ENCODE measurements around the gene RNF111. TPM values are rescaled to one million over a fixed set of nuclear protein-coding genes. Genes with fewer than 3 reads are reported as not detected.

The RNF111 gene
- 7.7 TPM for polyA plus RNA-seq (2012; ENCODE audit: low read depth, missing spikeins)

DNA sequence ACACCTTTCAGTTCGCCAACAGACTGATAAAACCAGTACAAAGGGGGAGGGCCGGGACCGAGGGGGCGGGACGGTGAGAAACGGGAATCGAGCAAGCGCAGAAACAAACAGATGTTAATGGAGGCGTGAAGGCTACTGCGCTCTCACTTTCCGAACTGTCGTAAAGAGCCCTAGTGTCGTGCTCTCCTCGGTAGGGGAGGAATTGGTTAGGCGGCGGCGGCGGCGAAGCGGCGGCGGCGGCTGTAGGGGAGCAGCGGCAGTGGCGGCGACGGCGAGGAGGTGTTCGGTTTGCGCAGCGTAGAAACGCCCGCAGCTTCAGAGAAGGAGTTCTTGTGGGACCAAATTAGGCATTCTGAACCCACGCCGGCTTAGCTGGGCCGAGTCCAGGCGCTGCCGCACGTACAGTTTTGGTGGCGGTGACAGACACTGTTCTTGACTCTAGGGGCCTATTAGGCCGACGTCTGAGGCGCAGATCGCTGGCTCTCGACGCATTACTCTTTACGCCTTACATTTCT is at the start of gene RNF111:
RNF111 (plus strand) TSS at position 173 of the 515 bp plus-strand sequence. CDS start 43,160 bp downstream, outside the sequence.
- DNase-seq (ENCODE audit: insufficient read length, low spot score) (peak; percentile 81), FAIRE-seq (peak; percentile 91)
- no peak for TF ChIP-seq SPI1 (IDR thresholded peaks at IDR 0.05; ENCODE audit: low read depth, low read length)
- peak; percentile 53; the same call in 1 of the 2 replicates for TF ChIP-seq POU2F2 (IDR thresholded peaks at IDR 0.05; ENCODE audit: low read depth, low read length)
- TF ChIP-seq PAX5 (IDR thresholded peaks at IDR 0.05; ENCODE audit: insufficient read depth, low read length, severe bottlenecking) = no peak
- peak; percentile 51; the same call in 1 of the 2 replicates for TF ChIP-seq POLR2AphosphoS5 (IDR thresholded peaks at IDR 0.05; ENCODE audit: low read depth, low read length)
- peak; percentile 25; the same call in 1 of the 2 replicates for TF ChIP-seq POLR2A (IDR thresholded peaks at IDR 0.05; ENCODE audit: low read depth, low read length)
- TF ChIP-seq TAF1 (IDR thresholded peaks at IDR 0.05; ENCODE audit: low read depth, low read length) = no peak

DNA sequence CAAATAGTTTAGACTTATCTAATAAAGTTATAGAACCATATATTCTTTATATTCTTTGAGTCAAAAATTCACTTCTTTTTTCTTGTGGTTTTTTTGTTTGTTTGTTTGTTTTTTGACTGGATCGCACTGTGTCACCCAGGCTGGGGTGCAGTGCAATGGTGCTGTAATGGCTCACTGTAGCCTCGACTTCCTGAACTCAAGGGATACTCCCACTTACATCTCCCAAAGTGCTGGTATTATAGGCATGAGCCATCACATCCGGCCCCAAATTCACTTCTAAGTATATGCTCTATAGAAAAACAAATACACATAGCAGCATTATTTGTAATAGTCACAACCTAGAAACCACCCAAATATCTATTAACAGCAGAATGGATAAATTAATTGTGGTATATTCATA is 40.3 kb upstream of the RNF111 start:
- no peak for TF ChIP-seq POLR2A (IDR thresholded peaks at IDR 0.05; ENCODE audit: low read depth, low read length)
- TF ChIP-seq POLR2AphosphoS5 (IDR thresholded peaks at IDR 0.05; ENCODE audit: low read depth, low read length) = no peak
- no peak for TF ChIP-seq POU2F2 (IDR thresholded peaks at IDR 0.05; ENCODE audit: low read depth, low read length)
- no peak for TF ChIP-seq TAF1 (IDR thresholded peaks at IDR 0.05; ENCODE audit: low read depth, low read length)
- no peak for TF ChIP-seq SPI1 (IDR thresholded peaks at IDR 0.05; ENCODE audit: low read depth, low read length)
- TF ChIP-seq PAX5 (IDR thresholded peaks at IDR 0.05; ENCODE audit: insufficient read depth, low read length, severe bottlenecking) = no peak
- FAIRE-seq (no peak), DNase-seq (ENCODE audit: insufficient read length, low spot score) (no peak)

DNA sequence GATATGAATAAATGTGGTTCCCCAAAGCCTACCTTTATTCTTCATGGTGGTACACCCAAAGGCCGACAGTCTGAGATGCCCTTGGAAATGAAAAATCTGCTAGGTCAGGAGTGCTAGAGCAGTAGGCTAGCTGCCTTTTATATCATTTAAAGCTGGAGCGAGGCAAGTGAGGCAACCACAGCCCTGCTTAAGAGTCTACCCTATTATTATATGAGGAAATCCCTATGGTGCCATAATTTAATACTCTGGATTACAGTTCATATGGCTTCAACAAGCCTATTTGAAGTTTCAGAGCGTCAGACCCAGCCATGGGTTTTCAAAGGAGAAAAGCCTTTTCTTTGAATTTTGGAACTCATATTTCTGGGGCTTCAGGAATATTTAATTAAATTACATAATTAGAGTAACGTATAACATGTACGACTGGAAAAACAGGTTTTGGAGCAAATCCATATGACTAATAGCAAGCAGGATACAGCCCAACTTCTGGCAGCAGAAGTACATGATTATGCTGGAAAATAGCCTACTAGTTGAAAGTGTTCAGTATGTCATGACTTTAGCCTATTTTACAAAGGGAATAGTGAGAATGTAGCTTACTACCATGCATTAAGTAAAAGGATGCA is 36.0 kb upstream of the RNF111 start:
- no peak for DNase-seq (ENCODE audit: insufficient read length, low spot score)
- TF ChIP-seq TAF1 (IDR thresholded peaks at IDR 0.05; ENCODE audit: low read depth, low read length) (no peak), PAX5 (IDR thresholded peaks at IDR 0.05; ENCODE audit: insufficient read depth, low read length, severe bottlenecking) (no peak), POLR2AphosphoS5 (IDR thresholded peaks at IDR 0.05; ENCODE audit: low read depth, low read length) (no peak), POU2F2 (IDR thresholded peaks at IDR 0.05; ENCODE audit: low read depth, low read length) (no peak), SPI1 (IDR thresholded peaks at IDR 0.05; ENCODE audit: low read depth, low read length) (no peak), POLR2A (IDR thresholded peaks at IDR 0.05; ENCODE audit: low read depth, low read length) (no peak)
- FAIRE-seq = no peak

DNA sequence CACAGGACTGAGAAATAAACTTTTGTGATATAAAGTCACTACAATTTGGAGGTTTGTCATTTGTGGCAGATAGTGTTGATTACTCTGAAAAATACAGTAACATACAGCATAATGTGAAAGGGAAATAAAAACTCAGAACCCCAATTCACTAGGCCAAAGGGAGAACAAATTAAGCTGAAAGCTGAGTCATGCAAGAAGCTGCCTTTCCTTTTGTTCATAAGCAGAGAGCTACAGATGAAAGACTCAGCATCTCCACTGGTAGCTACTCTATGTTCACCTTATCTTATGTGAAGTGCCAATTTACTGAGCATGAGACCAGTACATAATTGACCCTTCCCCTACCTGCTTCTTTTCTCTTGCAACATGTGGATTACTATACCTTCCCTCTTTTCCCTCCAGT is 34.7 kb upstream of the RNF111 start:
- no peak for DNase-seq (ENCODE audit: insufficient read length, low spot score)
- no peak for FAIRE-seq
- TF ChIP-seq PAX5 (IDR thresholded peaks at IDR 0.05; ENCODE audit: insufficient read depth, low read length, severe bottlenecking) = no peak
- TF ChIP-seq TAF1 (IDR thresholded peaks at IDR 0.05; ENCODE audit: low read depth, low read length) = no peak
- no peak for TF ChIP-seq POLR2AphosphoS5 (IDR thresholded peaks at IDR 0.05; ENCODE audit: low read depth, low read length)
- no peak for TF ChIP-seq POLR2A (IDR thresholded peaks at IDR 0.05; ENCODE audit: low read depth, low read length)
- TF ChIP-seq POU2F2 (IDR thresholded peaks at IDR 0.05; ENCODE audit: low read depth, low read length) = no peak
- TF ChIP-seq SPI1 (IDR thresholded peaks at IDR 0.05; ENCODE audit: low read depth, low read length) = no peak

DNA sequence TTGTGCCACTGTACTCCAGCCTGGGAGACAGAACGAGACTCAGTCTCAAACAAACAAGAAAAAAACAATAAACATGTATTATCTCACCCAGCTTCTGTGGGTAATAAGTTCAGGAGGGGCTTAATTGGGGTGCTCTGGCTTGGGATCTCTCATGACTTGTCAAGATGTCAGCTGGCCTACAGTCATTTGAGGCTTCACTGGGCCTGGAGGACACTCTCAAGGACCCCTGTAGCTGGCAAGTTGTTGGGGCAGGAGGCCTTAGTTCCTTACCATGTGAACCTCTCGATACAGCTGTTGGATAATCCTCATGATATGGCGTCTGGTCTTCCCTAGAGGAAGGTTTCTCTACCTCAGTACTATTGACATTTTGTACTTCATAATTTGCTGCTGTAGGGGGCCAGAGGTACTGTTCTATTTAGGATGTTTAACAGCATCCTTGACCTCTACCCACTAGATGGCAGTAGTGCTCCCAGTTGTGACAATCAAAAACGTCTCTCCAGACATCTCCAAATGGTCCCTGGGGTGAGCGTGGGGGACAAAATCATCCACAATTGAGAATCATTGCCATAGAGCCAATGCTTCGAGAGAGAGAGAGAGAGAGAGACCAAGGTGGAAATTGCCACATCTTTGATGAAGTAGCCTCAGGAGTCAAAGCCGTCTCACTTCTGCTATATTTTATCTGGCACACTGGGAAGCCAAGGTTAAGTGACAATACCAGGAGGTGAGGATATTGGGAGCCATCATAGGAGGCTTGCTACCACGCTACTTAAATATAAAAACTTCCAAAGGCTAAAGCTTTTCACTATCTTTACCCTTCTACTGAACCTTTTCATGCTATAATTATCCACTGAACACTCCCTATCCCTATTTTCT is 30.1 kb upstream of the RNF111 start:
- peak; percentile 95 for FAIRE-seq
- peak; percentile 30 for DNase-seq (ENCODE audit: insufficient read length, low spot score)
- TF ChIP-seq POLR2A (IDR thresholded peaks at IDR 0.05; ENCODE audit: low read depth, low read length) (no peak), POLR2AphosphoS5 (IDR thresholded peaks at IDR 0.05; ENCODE audit: low read depth, low read length) (no peak), TAF1 (IDR thresholded peaks at IDR 0.05; ENCODE audit: low read depth, low read length) (no peak), SPI1 (IDR thresholded peaks at IDR 0.05; ENCODE audit: low read depth, low read length) (no peak), POU2F2 (IDR thresholded peaks at IDR 0.05; ENCODE audit: low read depth, low read length) (no peak), PAX5 (IDR thresholded peaks at IDR 0.05; ENCODE audit: insufficient read depth, low read length, severe bottlenecking) (no peak)

DNA sequence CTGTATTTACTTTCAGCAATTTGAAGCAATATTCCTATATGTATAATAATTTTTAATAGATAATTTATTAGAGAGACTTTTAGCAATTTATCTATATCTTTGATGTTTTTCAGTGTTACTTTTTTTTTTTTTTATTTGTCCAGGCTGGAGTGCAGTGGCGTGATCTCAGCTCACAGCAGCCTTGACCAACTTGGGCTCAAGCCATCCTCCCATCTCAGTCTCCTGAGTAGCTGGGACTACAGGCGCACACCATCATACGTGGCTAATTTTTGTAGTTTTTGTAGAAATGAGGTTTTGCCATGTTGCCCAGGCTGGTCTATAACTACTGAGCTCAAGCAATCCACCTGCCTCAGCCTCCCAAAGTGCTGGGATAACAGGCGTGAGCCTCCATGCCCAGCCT is 28.7 kb upstream of the RNF111 start:
- no peak for DNase-seq (ENCODE audit: insufficient read length, low spot score)
- FAIRE-seq = no peak
- no peak for TF ChIP-seq POU2F2 (IDR thresholded peaks at IDR 0.05; ENCODE audit: low read depth, low read length)
- TF ChIP-seq POLR2A (IDR thresholded peaks at IDR 0.05; ENCODE audit: low read depth, low read length) = no peak
- TF ChIP-seq PAX5 (IDR thresholded peaks at IDR 0.05; ENCODE audit: insufficient read depth, low read length, severe bottlenecking) = no peak
- no peak for TF ChIP-seq SPI1 (IDR thresholded peaks at IDR 0.05; ENCODE audit: low read depth, low read length)
- TF ChIP-seq POLR2AphosphoS5 (IDR thresholded peaks at IDR 0.05; ENCODE audit: low read depth, low read length) = no peak
- no peak for TF ChIP-seq TAF1 (IDR thresholded peaks at IDR 0.05; ENCODE audit: low read depth, low read length)

DNA sequence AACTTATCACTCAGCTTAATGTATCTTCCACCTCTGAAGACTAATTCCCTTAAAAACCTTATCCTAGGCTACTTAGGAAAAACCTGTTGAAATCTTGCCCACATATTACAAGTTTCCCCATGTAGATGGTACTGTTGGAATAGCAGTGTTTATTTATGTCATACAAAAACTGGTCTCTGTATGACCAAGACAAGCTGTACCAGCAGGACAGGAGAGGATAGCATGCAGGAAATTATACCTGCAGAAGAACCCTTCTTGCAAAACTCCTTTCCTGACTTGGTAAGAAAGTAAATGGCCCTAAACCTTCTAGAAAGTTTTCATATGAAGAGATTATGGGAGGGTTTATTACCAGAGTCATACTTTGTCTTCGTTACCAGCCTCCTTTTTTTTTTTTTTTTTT is 25.3 kb upstream of the RNF111 start:
- FAIRE-seq = no peak
- DNase-seq (ENCODE audit: insufficient read length, low spot score) = no peak
- TF ChIP-seq PAX5 (IDR thresholded peaks at IDR 0.05; ENCODE audit: insufficient read depth, low read length, severe bottlenecking) (no peak), POLR2A (IDR thresholded peaks at IDR 0.05; ENCODE audit: low read depth, low read length) (no peak), SPI1 (IDR thresholded peaks at IDR 0.05; ENCODE audit: low read depth, low read length) (no peak), POU2F2 (IDR thresholded peaks at IDR 0.05; ENCODE audit: low read depth, low read length) (no peak), TAF1 (IDR thresholded peaks at IDR 0.05; ENCODE audit: low read depth, low read length) (no peak), POLR2AphosphoS5 (IDR thresholded peaks at IDR 0.05; ENCODE audit: low read depth, low read length) (no peak)

DNA sequence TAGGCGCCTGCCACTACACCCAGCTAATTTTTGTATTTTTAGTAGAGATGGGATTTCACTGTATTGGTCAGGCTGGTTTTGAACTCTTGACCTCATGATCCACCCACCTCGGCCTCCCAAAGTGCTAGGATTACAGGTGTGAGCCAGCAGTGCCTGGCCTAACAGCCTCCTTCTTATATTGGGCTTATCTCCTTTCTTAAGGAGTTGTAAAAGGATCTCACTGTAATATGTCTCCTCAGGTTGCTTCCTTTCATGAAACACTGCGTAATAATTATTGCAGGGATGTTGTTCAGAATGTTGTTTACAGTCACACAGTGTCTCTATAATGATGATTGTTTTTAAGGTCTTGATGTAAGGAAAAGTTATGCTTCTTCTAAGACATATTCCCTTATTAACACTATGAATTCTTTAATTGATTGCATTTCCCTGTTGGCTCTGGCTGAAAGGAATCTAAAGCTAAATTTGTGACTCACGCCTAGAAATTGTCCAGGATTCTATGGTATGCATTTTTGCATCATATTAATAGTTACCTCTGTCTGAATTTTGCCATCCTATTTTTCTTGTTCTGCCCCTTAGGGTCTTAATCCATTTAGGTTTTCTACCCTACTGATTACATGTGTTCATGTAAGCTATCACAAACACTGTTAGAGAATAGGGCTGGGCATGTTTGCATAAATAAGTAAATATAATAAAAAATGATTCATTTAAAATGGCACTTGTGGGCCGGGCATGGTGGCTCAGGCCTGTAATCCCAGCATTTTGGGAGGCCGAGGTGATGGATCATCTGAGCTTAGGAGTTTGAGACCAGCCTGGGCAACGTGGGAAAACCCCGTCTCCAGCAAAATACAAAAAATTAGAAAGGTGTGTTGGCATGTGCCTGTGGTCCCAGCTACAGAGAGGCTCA is 24.5 kb upstream of the RNF111 start:
- no peak for FAIRE-seq
- TF ChIP-seq POU2F2 (IDR thresholded peaks at IDR 0.05; ENCODE audit: low read depth, low read length) (no peak), POLR2A (IDR thresholded peaks at IDR 0.05; ENCODE audit: low read depth, low read length) (no peak), TAF1 (IDR thresholded peaks at IDR 0.05; ENCODE audit: low read depth, low read length) (no peak), PAX5 (IDR thresholded peaks at IDR 0.05; ENCODE audit: insufficient read depth, low read length, severe bottlenecking) (no peak), POLR2AphosphoS5 (IDR thresholded peaks at IDR 0.05; ENCODE audit: low read depth, low read length) (no peak), SPI1 (IDR thresholded peaks at IDR 0.05; ENCODE audit: low read depth, low read length) (no peak)
- no peak for DNase-seq (ENCODE audit: insufficient read length, low spot score)
